Endothelial cell of umbilical vein (primary cell): ENCODE results near the gene MICA. TPM values are rescaled to one million over a fixed set of nuclear protein-coding genes. Genes with fewer than 3 reads are reported as not detected.

Experiments
- BruUV-seq: library from RNA; stranded (reverse); fragments of 400-500 nt; replicated peaks from 2 replicates; lab custom pipeline; 2021; lab: Mats Ljungman, UMichigan
- CTCF ChIA-PET: fragments of 300-600, 350-600 bp; sonication (Branson Sonifier 250); formaldehyde crosslinking; loops from one replicate; lab custom pipeline; 2021; ENCODE audit warnings: antibody characterized with exemption, inconsistent platforms; lab: Charles Lee
- POLR2A ChIA-PET: fragments of 300-600, 350-600 bp; sonication (Branson Sonifier 250); formaldehyde crosslinking; loops from one replicate; lab custom pipeline; 2021; ENCODE audit warnings: antibody characterized with exemption, inconsistent platforms; lab: Charles Lee
- DNase-seq: peaks from one replicate; pipeline ENCODE4 v3.0.0-alpha.2; 2011; ENCODE audit warnings: low read depth, low spot score
- FAIRE-seq: peaks from 2 replicates; lab custom pipeline; 2011; peaks lifted over from hg19 to GRCh38; lab: Jason Lieb, UNC
- H2AFZ ChIP-seq: 2 replicates; pipeline ENCODE4 v1.6.0; 2012; ENCODE audit warnings: low read depth, low read length, control low read depth, inconsistent platforms
- H3K27ac ChIP-seq: 2 replicates; pipeline ENCODE4 v1.5.1; 2011; ENCODE audit warnings: low read depth, mild to moderate bottlenecking, control low read depth, low read length, moderate library complexity; ENCODE audit not compliant: insufficient read depth
- H3K27me3 ChIP-seq, 2 experiments: 2 replicates each; pipeline versions ENCODE4 v1.6.0 to v1.6.1; 2011; ENCODE audit warnings: low read length in 2 of 2, mixed read lengths in 1 of 2; ENCODE audit not compliant: control insufficient read depth in 2 of 2, insufficient read depth in 2 of 2
- H3K36me3 ChIP-seq, 2 experiments: 2 replicates in 1 of 2; 3 replicates in 1 of 2; pipeline ENCODE4 v1.5.1; 2011; ENCODE audit warnings: low read length in 2 of 2, mild to moderate bottlenecking in 1 of 2, moderate library complexity in 1 of 2; ENCODE audit not compliant: control insufficient read depth in 2 of 2, insufficient read depth in 2 of 2; ENCODE audit errors: extremely low read depth in 1 of 2
- H3K4me1 ChIP-seq: 3 replicates; pipeline ENCODE4 v1.5.1; 2011; ENCODE audit warnings: mild to moderate bottlenecking, low read length; ENCODE audit not compliant: control insufficient read depth, insufficient read depth; ENCODE audit errors: extremely low read depth
- H3K4me2 ChIP-seq: 2 replicates; pipeline ENCODE4 v1.6.1; 2011; ENCODE audit warnings: low read length, control low read depth, mixed read lengths; ENCODE audit not compliant: insufficient read depth
- H3K4me3 ChIP-seq, 3 experiments: fragments of 200-600 bp in 1 of 3; sonication (generic), shearing (Covaris generic) in 1 of 3; replicated peaks in 1 of 3; 2 replicates each; pipeline ENCODE4 v1.5.1; 2011 to 2016; ENCODE audit warnings: control low read depth in 3 of 3, low read length in 3 of 3, mild to moderate bottlenecking in 2 of 3, inconsistent platforms in 1 of 3, low read depth in 1 of 3, moderate library complexity in 1 of 3; ENCODE audit not compliant: insufficient read depth in 1 of 3
- H3K79me2 ChIP-seq: 2 replicates; pipeline ENCODE4 v1.6.0; 2012; ENCODE audit warnings: low read length, inconsistent platforms; ENCODE audit not compliant: control insufficient read depth, insufficient read depth
- H3K9ac ChIP-seq: replicated peaks from 2 replicates; pipeline ENCODE3; 2011; ENCODE audit warnings: low read length, control low read depth; ENCODE audit not compliant: insufficient read depth; ENCODE audit errors: extremely low read depth
- H3K9me1 ChIP-seq: replicated peaks from 3 replicates; pipeline ENCODE4 v1.6.0; 2011; ENCODE audit warnings: mild to moderate bottlenecking, low read length; ENCODE audit not compliant: control insufficient read depth, insufficient read depth; ENCODE audit errors: extremely low read depth
- H3K9me3 ChIP-seq: replicated peaks from 2 replicates; pipeline ENCODE4 v1.5.1; 2012; ENCODE audit warnings: low read length, inconsistent platforms; ENCODE audit not compliant: control insufficient read depth, insufficient read depth
- H4K20me1 ChIP-seq: replicated peaks from 2 replicates; pipeline ENCODE3; 2011; ENCODE audit warnings: mild to moderate bottlenecking, low read length; ENCODE audit not compliant: control insufficient read depth, insufficient read depth; ENCODE audit errors: extremely low read depth
- CTCF ChIP-seq, 2 donors: IDR thresholded peaks; 1 replicate in 1 of 2; 2 replicates in 1 of 2; pipeline ENCODE4 v1.5.1; 2011; ENCODE audit warnings: low read length in 2 of 2, mild to moderate bottlenecking in 2 of 2, moderate library complexity in 2 of 2, control low read depth in 1 of 2, inconsistent platforms in 1 of 2, low read depth in 1 of 2; ENCODE audit not compliant: insufficient read depth in 1 of 2; ENCODE audit errors: extremely low read depth in 1 of 2
- EZH2 ChIP-seq: IDR thresholded peaks from 2 replicates; pipeline ENCODE4 v1.6.1; 2012; ENCODE audit warnings: borderline replicate concordance, low read depth, mild to moderate bottlenecking, moderate library complexity, low read length, inconsistent platforms; ENCODE audit not compliant: severe bottlenecking
- FOS ChIP-seq: IDR thresholded peaks from 2 replicates; pipeline ENCODE4 v1.6.1; 2011; ENCODE audit warnings: mild to moderate bottlenecking, low read length, moderate library complexity, borderline replicate concordance; ENCODE audit not compliant: insufficient read depth
- GATA2 ChIP-seq: IDR thresholded peaks from 2 replicates; pipeline ENCODE4 v1.7.0; 2011; ENCODE audit warnings: low read depth, mild to moderate bottlenecking, moderate library complexity, mixed read lengths, low read length; ENCODE audit not compliant: insufficient read length, insufficient read depth
- JUN ChIP-seq: IDR thresholded peaks from 2 replicates; pipeline ENCODE4 v1.6.1; 2011; ENCODE audit warnings: borderline replicate concordance, low read depth; ENCODE audit not compliant: insufficient read length, insufficient read depth
- MYC ChIP-seq: IDR thresholded peaks from one replicate; pipeline ENCODE4 v1.6.1; 2011; ENCODE audit warnings: mild to moderate bottlenecking, low read depth, low read length
- POLR2A ChIP-seq: IDR thresholded peaks from 2 replicates; pipeline ENCODE4 v1.6.1; 2012; ENCODE audit warnings: low read depth, mild to moderate bottlenecking, control low read depth, low read length
- POLR2AphosphoS5 ChIP-seq: IDR thresholded peaks from 2 replicates; pipeline ENCODE4 v1.6.1; 2012; ENCODE audit warnings: low read depth, mild to moderate bottlenecking, control low read depth, low read length, moderate library complexity; ENCODE audit not compliant: insufficient read depth
- dilution Hi-C: fragments of 300-500 bp; cut with MboI; formaldehyde crosslinking; loops from one replicate; pipeline ENCODE4 v1.15.0; 2019; ENCODE audit warnings: low sequenced_read_pairs; ENCODE audit not compliant: extremely low pct_ligation_motif_present
- intact Hi-C: fragments of 100-400 bp; cut with micrococcal nuclease; formaldehyde crosslinking; loops from one replicate; pipeline ENCODE4 v1.10.0; 2022
- polyA plus RNA-seq, 4 experiments: library from polyadenylated mRNA; depleted of rRNA in 3 of 4; stranded (reverse) in 3 of 4; unstranded in 1 of 4; fragments of >200 nt; gene quantifications; 2 replicates each; pipeline versions ENCODE4 v1.2.1 to v1.2.3, GENCODE V29; 2011 to 2012; ENCODE audit warnings: missing spikeins in 1 of 4
- total RNA-seq: library from RNA; stranded (reverse); gene quantifications from 2 replicates; pipeline ENCODE4 v1.2.3, GENCODE V29; 2021
- TF ChIP-seq, protein P1 (sequence below): IDR thresholded peaks from 2 replicates; pipeline ENCODE4 v1.6.1; 2011; ENCODE audit not compliant: insufficient read depth, insufficient read length

Gene MICA
- total and polyA plus RNA-seq, 2 donors (not counting 3 experiments of a cell fraction or from before 2014, with no cell fraction given): 42.5 to 99.3 TPM

DNA sequence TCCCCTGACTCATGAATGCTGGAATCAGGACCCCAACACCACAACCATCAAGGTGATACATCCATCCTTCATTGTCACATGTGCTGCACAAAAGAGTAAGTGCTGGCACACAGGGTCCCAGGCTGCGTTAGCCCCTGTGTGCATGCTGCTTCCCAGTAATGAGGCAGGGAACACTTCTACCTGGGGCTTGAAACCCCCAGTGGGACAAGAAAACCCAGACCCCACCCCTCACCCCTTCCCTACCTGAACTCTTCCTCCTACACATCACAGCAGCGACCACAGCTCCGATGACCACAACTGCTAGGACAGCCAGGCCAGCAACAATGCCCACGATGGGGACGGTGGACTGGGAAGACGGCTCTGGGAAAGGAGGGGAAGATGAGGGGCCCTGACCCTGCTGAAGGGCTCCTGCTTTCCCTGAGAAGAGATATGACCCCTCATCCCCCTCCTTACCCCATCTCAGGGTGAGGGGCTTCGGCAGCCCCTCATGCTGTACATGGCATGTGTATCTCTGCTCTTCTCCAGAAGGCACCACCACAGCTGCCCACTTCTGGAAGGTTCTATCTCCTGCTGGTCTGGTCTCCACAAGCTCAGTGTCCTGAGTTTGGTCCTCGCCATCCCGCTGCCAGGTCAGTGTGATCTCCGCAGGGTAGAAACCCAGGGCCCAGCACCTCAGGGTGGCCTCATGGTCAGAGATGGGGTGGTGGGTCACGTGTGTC lies 48.4 kb upstream of the MICA start:
- Histone ChIP-seq H2AFZ (no peak overlapping the region), H3K36me3 (peaks cover 0 to 2% of the 10 kb centered on the region in 2 experiments), H3K79me2 (no peaks in the 10 kb centered on the region), H3K27ac (no peak overlapping the region), H3K4me2 (no peak overlapping the region), H3K9me3 (no peaks in the 10 kb centered on the region), H3K9me1 (no peaks in the 10 kb centered on the region), H3K27me3 (peaks cover 32 to 37% of the 10 kb centered on the region in 2 experiments), H4K20me1 (no peaks in the 10 kb centered on the region), H3K4me1 (peaks cover 2% of the 10 kb centered on the region), H3K4me3 (no peak overlapping the region), H3K9ac (no peak overlapping the region)
- FAIRE-seq (no peak), DNase-seq (no peak)
- BruUV-seq: no TSS peak
- intact Hi-C loops (no loop called here), dilution Hi-C loops (no loop called here)
- no peak for TF ChIP-seq FOS
- TF ChIP-seq POLR2A: no peak
- TF ChIP-seq MYC: no peak
- TF ChIP-seq JUN: no peak
- no peak for TF ChIP-seq POLR2AphosphoS5
- TF ChIP-seq CTCF (IDR thresholded peaks at IDR 0.05; ENCODE audit: extremely low read depth in 1 of 2, insufficient read depth in 1 of 2, low read depth in 1 of 2, low read length in 2 of 2): no peak
- no peak for TF ChIP-seq EZH2
- TF ChIP-seq GATA2: no peak
- TF ChIP-seq, protein P1, sequence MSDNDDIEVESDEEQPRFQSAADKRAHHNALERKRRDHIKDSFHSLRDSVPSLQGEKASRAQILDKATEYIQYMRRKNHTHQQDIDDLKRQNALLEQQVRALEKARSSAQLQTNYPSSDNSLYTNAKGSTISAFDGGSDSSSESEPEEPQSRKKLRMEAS: no peak
- CTCF ChIA-PET: no interaction called here
- POLR2A ChIA-PET: no interaction called here
